Left kidney (tissue), 8 donors: Measurements from ENCODE around the gene TSPY2. TPM values are rescaled to one million over a fixed set of nuclear protein-coding genes. Genes with fewer than 3 reads are reported as not detected.
"Not testable (repeated sequence)": the region's sequence is repeated elsewhere in the genome, so short reads cannot be mapped to it uniquely, and the experiment has no call there.

Experiments used
- DNase-seq: peaks from one replicate; pipeline ENCODE4 v3.0.0-alpha.2; 2013
- long read RNA-seq, 8 donors: transcript quantifications; one replicate each; lab custom pipeline, GENCODE V29; 2026
- polyA plus RNA-seq: library from polyadenylated mRNA; unstranded; fragments of 120-200 nt; gene quantifications from one replicate; pipeline ENCODE4 v1.2.1, GENCODE V29; 2013; ENCODE audit not compliant: insufficient read length

TSPY2 gene
- polyA plus RNA-seq: not detected
- long read RNA-seq, donor 1: 0 reads
- long read RNA-seq, donor 2: 0 reads
- long read RNA-seq, donor 3: 0 reads
- long read RNA-seq, donor 4: 0 reads
- long read RNA-seq, donor 5: 0 reads
- long read RNA-seq, donor 6: 0 reads
- long read RNA-seq, donor 7: 0 reads
- long read RNA-seq, donor 8: 0 reads

DNA sequence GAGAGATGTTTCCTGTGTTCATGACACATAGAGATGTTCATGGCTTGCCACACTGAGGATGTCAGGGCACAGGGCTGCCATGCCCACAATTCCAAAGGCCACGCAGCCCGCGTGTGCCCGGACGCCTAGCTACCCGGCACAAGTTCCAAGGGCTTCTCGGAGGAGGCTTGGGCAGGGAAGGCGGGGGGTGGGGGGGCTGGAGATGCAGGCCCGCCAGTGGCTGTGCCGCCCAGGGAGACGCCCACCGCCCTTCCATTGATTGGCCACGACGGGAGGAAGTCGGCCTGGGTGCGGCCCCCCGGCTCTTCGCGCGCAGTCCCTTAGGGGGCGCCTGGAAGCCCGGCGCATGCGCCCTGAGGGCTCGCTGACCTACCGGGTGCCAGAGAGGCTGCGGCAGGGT lies at the start of gene TSPY2:
TSS of gene TSPY2 (plus strand) at position 301 of the 400 bp plus-strand sequence. CDS start at position 347, 46 bp downstream.
- not testable (repeated sequence) for DNase-seq

DNA sequence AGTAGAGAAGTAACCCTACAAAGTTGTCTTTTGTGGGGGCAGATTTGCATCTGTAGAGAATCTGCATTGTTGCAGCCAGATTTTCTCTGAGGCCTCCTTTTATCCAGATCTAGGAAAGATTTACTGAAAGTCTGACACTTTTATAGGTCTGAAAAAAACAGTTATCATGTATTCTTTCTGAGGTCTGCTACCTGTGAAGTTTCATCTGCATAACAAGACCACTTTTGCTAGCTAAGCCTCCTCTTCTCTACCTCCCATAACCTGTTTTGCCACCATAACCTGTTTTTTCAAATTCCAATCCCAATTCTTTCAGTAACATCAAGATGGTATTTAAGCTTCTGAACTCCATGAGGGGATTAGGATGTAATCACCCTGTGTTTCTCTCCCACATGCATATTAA lies 36.5 kb upstream of the TSPY2 start:
- not testable (repeated sequence) for DNase-seq

DNA sequence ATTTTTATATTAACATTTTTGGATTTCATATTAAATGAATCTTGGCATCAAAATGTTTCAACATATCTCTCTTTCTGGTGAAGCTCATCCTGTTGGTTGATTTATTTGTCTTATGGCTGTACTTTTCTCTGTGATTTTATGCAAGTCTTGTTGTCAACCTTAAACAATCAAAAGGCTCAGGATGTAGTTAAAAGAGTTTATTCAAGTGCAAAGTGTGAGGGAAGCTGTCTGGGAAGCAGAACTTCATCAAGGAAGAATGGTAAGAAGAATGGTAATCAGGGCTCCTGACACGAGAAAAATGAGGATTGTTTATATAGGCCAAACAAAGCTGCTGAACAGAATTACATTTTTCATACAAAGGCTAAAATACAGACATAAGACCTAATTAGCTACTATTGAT lies 29.0 kb upstream of the TSPY2 start:
- not testable (repeated sequence) for DNase-seq

DNA sequence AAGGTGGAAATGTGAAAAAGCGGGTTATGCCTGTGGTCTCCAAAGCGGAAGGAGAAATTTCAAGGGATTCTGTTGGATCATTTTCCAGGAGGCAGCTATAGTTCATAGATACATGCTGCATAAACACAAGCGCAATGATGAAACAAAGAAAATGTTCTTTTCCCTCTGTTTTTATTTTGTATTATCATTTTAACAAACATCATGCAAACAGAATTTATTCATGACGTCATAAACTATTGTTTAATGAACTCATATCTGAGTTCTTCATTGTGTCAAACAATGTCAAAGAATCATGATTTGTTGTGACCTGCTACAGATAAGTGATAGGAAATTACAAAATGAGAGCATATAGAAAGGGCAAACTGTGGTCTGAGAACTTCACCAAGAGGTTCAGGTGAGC lies 23.8 kb downstream of the TSPY2 start:
- DNase-seq: not testable (repeated sequence)
